Neural crest cell (in vitro differentiated cells): Measurements from ENCODE around the gene KIF21B. TPM values are rescaled to one million over a fixed set of nuclear protein-coding genes. Genes with fewer than 3 reads are reported as not detected.
A peak's percentile ranks its signal among the peaks of the same experiment; 100 is the strongest.

Experiments
- DNase-seq: peaks from one replicate; pipeline ENCODE4 v3.0.0; 2021; ENCODE audit warnings: low read depth, mixed read lengths, low spot score
- H3K27ac Mint-ChIP-seq: one replicate; pipeline ENCODE4 v1.8.0; 2021; ENCODE audit warnings: mild to moderate bottlenecking, mixed read lengths; ENCODE audit not compliant: unreplicated experiment
- H3K27me3 Mint-ChIP-seq: 2 replicates; pipeline ENCODE4 v1.8.0; 2021; ENCODE audit warnings: low read depth, mild to moderate bottlenecking, mixed read lengths
- H3K36me3 Mint-ChIP-seq: 2 replicates; pipeline ENCODE4 v1.8.0; 2021; ENCODE audit warnings: low read depth, mild to moderate bottlenecking, mixed read lengths
- H3K4me1 Mint-ChIP-seq: 2 replicates; pipeline ENCODE4 v1.8.0; 2021; ENCODE audit warnings: mixed read lengths
- H3K4me3 Mint-ChIP-seq: one replicate; pipeline ENCODE4 v1.8.0; 2021; ENCODE audit warnings: mild to moderate bottlenecking, mixed read lengths
- H3K9me3 Mint-ChIP-seq: 2 replicates; pipeline ENCODE4 v1.8.0; 2021; ENCODE audit warnings: mixed read lengths
- total RNA-seq: library from RNA; stranded (reverse); gene quantifications from 2 replicates; pipeline ENCODE4 v1.2.1, GENCODE V29; 2021
- TF ChIP-seq, protein P1 (sequence below): fragments of 200-600 bp; sonication (generic); conservative IDR thresholded peaks from 2 replicates; pipeline ENCODE4 v1.5.0; 2021; ENCODE audit warnings: antibody characterized with exemption, mild to moderate bottlenecking

KIF21B gene
- total RNA-seq, 1 donor from 2014 or later: 28.9 TPM

GRCh38 chr1:200981278-200981677 is 42.2 kb downstream of the KIF21B start:
- H3K27ac Mint-ChIP-seq: no peak overlapping the region
- H3K9me3 Mint-ChIP-seq: peaks cover 4% of the 10 kb centered on the region
- no peaks in the 10 kb centered on the region for H3K27me3 Mint-ChIP-seq
- no peak for DNase-seq
- no peak overlapping the region for H3K4me3 Mint-ChIP-seq
- H3K4me1 Mint-ChIP-seq: no peaks in the 10 kb centered on the region
- TF ChIP-seq, protein P1, sequence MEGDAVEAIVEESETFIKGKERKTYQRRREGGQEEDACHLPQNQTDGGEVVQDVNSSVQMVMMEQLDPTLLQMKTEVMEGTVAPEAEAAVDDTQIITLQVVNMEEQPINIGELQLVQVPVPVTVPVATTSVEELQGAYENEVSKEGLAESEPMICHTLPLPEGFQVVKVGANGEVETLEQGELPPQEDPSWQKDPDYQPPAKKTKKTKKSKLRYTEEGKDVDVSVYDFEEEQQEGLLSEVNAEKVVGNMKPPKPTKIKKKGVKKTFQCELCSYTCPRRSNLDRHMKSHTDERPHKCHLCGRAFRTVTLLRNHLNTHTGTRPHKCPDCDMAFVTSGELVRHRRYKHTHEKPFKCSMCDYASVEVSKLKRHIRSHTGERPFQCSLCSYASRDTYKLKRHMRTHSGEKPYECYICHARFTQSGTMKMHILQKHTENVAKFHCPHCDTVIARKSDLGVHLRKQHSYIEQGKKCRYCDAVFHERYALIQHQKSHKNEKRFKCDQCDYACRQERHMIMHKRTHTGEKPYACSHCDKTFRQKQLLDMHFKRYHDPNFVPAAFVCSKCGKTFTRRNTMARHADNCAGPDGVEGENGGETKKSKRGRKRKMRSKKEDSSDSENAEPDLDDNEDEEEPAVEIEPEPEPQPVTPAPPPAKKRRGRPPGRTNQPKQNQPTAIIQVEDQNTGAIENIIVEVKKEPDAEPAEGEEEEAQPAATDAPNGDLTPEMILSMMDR: no peak
- H3K36me3 Mint-ChIP-seq: peaks cover 19% of the 10 kb centered on the region

DNA sequence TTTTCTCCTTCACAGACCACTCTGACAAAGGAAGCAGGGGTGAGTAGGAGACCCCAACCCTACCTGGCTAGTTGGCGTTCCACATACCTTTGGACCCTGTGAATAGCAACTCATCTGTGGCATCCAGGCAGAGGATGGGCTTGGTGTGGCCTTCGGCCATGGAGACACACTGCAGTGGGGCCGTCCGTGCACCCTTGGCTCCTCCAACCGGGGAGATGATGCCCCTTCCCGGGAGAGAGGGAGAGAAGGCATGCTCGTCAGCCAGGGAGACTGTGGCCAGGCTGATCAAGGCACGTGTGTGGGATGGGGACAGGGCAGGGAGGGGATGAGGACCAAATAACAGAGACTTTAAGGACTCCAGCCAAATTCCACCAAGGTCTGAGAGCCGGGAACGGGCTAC is 42.6 kb downstream of the KIF21B start:
- no peaks in the 10 kb centered on the region for H3K4me1 Mint-ChIP-seq
- TF ChIP-seq, protein P1: no peak
- H3K9me3 Mint-ChIP-seq: peaks cover 4% of the 10 kb centered on the region
- no peak overlapping the region for H3K4me3 Mint-ChIP-seq
- no peaks in the 10 kb centered on the region for H3K27me3 Mint-ChIP-seq
- no peak overlapping the region for H3K27ac Mint-ChIP-seq
- DNase-seq: no peak
- peaks cover 19% of the 10 kb centered on the region for H3K36me3 Mint-ChIP-seq

DNA sequence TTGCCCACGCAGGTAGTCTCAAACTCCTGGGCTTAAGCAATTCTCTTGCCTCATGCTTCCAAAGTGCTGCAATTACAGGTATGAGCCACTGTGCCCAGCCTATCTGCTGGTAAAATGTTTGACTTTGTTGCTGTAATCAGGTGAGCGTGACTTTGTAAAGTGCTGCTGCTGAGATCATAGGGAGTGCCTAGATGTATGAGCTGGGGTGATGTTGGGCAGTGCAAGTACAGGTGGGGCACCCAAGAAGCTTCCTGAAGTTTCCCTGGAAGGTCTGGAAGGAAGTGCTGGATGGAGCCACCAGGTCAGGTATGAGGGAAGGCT is 43.1 kb downstream of the KIF21B start:
- TF ChIP-seq, protein P1: no peak
- Mint-ChIP-seq H3K27me3 (no peaks in the 10 kb centered on the region), H3K4me1 (no peaks in the 10 kb centered on the region), H3K36me3 (peaks cover 19% of the 10 kb centered on the region), H3K9me3 (peaks cover 4% of the 10 kb centered on the region), H3K4me3 (no peak overlapping the region), H3K27ac (no peak overlapping the region)
- DNase-seq: no peak

- DNase-seq: peak; percentile 75
- Mint-ChIP-seq H3K36me3 (peaks cover 19% of the 10 kb centered on the region), H3K4me1 (no peaks in the 10 kb centered on the region), H3K9me3 (peaks cover 4% of the 10 kb centered on the region), H3K4me3 (no peak overlapping the region), H3K27me3 (no peaks in the 10 kb centered on the region), H3K27ac (no peak overlapping the region)
- TF ChIP-seq, protein P1: peak; percentile 64
Observed at GRCh38 chr1:200979574-200980451, 43.7 kb downstream of the KIF21B start.

DNA sequence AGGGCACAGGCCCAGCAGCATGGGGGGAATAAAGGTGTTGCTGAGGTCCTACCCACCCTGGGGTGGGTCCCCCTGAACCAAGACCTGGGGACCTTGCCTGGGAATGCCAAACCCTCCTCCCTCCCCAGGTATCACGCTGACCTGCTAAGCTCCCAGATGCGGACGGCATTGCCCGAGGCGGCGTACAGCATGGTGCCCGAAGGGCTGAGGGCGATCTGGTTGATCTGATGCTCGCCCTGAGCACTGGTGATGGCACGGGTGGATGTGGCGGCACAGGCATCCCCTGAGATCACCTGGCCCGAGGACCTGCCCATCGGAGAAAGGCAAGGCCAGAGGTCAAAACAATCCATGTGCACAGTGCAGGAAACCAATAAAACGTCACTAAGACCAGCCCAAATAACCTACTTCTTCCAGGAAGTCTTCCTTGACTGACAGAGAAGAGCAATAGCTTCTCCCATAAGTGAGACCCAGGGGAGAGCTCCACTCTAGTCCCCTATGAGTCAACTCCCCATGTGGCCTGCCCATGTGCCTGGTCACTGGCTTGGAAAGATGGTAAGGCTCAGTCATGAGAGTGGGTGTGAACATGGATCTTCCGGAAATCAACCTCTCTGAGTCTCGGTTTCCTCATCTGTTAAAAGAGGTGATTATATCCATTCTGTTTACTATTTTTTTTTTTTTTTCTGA is 46.3 kb downstream of the KIF21B start:
- TF ChIP-seq, protein P1: no peak
- peaks cover 19% of the 10 kb centered on the region for H3K36me3 Mint-ChIP-seq
- H3K27me3 Mint-ChIP-seq: no peaks in the 10 kb centered on the region
- H3K27ac Mint-ChIP-seq: no peak overlapping the region
- H3K4me3 Mint-ChIP-seq: no peak overlapping the region
- DNase-seq: no peak
- no peaks in the 10 kb centered on the region for H3K4me1 Mint-ChIP-seq
- H3K9me3 Mint-ChIP-seq: peaks cover 4% of the 10 kb centered on the region
